GM10248 (cell line): Measurements from ENCODE around the gene KRT78.
"Not testable (repeated sequence)": the region's sequence is repeated elsewhere in the genome, so short reads cannot be mapped to it uniquely, and the experiment has no call there.

Source experiments
- CTCF ChIA-PET: fragments of 300-600 bp; sonication (Branson Sonifier 250); formaldehyde crosslinking; extraction: SDS; loops from one replicate; lab custom pipeline; 2021; ENCODE audit warnings: antibody characterized with exemption; lab: Yijun Ruan, JAX
- POLR2A ChIA-PET: fragments of 350-650 bp; sonication (Branson Sonifier 250); formaldehyde crosslinking; extraction: SDS; loops from one replicate; lab custom pipeline; 2020; ENCODE audit warnings: antibody characterized with exemption; lab: Yijun Ruan, JAX
- DNase-seq: peaks from one replicate; pipeline ENCODE4 v3.0.0; 2012; ENCODE audit errors: extremely low spot score
- TF ChIP-seq, protein P1 (sequence below): IDR thresholded peaks from 2 replicates; pipeline ENCODE4 v1.5.1; 2012; ENCODE audit warnings: mild to moderate bottlenecking, low read depth; ENCODE audit errors: extremely low read depth, missing control alignments, control extremely low read depth

KRT78 gene

DNA sequence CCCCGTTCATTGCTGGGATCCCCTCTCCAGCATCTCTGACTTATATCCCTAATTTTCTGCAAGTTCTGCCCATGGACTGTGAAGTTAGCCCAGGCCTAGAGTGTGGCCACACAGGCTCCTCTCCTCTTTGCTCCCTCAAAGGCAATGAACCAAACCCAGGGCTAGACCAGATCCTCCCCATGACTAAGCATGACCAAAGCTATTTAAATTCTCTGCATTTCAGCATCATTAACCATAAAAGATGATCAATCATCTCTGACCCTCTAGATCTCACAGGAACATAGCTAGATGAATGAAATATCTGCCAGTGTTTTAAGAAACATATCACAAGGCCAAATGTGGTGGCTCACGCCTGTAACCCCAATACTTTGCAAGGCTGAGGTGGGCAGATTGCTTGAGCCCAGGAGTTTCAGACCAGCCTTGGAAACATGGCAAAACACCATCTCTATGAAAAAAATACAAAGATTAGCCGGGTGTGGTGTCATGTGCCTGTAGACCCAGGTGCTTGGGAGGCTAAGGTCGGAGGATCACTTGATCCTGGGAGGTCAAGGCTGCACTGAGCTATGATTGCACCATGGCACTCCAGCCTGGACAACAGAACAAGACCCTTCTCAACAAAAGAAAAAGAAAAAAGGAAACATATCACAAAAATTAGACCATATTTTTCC is 50.7 kb downstream of the KRT78 start:
- ChIA-PET POLR2A (no interaction called here), CTCF (interaction anchor here (0.7 kb wide), 1 partner anchor 18 kb away, joined by 3 read pairs; no protein-coding TSS in a partner anchor)
- TF ChIP-seq, protein P1, sequence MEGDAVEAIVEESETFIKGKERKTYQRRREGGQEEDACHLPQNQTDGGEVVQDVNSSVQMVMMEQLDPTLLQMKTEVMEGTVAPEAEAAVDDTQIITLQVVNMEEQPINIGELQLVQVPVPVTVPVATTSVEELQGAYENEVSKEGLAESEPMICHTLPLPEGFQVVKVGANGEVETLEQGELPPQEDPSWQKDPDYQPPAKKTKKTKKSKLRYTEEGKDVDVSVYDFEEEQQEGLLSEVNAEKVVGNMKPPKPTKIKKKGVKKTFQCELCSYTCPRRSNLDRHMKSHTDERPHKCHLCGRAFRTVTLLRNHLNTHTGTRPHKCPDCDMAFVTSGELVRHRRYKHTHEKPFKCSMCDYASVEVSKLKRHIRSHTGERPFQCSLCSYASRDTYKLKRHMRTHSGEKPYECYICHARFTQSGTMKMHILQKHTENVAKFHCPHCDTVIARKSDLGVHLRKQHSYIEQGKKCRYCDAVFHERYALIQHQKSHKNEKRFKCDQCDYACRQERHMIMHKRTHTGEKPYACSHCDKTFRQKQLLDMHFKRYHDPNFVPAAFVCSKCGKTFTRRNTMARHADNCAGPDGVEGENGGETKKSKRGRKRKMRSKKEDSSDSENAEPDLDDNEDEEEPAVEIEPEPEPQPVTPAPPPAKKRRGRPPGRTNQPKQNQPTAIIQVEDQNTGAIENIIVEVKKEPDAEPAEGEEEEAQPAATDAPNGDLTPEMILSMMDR = no peak
- no peak for DNase-seq

DNA sequence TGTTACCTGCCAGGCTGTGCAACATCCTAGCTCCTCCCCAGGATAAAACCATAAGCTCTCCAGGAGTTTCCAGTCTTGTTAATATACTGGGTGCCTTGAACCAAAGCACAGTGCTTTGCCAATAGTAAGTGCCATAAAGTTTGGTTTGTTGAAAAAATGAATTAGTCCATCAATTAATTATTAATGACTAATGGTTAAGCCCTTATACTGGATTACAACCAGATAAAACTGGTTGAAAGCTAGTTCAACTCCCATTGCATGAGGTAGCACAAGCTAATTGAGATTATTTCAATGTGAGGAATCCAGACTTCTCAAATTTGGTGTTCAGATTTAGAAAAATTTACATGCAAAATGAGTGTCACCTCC is 51.3 kb downstream of the KRT78 start:
- TF ChIP-seq, protein P1 = no peak
- CTCF ChIA-PET = no interaction called here
- no peak for DNase-seq
- POLR2A ChIA-PET = no interaction called here

DNA sequence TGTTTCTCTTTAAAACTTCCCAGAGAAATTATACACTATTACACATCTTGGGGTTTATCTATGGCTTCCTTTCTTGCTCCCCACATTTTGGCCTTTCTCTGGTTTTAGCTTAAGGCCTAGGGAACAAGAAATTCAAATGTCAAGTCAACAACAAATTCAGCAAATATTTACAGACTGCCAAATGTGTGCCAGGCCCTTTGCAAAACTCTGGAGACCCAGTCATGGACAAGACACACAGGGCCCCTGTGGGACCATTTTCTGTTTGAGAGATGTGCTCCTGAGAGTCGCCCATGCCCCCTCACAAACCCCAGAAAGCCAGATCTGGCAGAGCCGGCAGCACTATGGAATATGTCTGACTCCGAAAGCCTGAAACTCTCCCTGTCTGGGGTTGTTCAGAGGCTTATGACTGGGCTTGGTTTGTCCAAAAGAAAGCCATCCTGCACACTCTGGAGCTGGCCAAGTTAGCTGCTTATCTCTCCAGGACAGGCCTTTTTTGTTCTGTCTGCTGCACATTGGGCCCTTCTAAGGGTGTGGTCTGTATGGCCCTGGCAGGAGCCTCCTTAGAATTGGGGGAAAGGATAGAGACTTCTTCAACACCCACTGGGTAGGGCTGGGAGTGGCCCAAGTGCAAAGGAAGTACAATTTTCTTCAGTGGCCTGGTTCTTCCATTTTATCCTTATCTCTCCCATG is 51.8 kb downstream of the KRT78 start:
- CTCF ChIA-PET = interaction anchor here (1.5 kb wide), 1 partner anchor 11 kb away, joined by 4 read pairs; no protein-coding TSS in a partner anchor
- POLR2A ChIA-PET = no interaction called here
- DNase-seq = no peak
- TF ChIP-seq, protein P1 = no peak

DNA sequence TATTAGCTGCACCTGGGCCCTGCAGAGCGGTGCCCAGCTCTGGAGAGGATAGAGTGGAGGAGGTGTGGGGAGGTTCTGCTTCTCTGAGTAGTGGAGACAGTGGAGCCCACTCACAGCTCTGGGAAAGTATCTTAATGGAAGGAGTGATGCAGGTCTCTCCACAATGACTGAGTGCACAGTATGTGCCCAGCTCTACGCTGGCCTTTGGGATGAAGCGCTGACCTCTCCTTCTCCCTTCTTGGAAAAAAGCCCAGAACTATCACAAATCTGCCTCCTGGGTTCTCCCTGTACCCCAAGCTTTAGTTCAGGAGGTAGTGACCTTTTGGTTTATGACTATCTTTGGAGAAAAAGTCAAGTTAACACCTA is 52.4 kb downstream of the KRT78 start:
- TF ChIP-seq, protein P1 = no peak
- ChIA-PET POLR2A (no interaction called here), CTCF (interaction anchor here (1.5 kb wide), 1 partner anchor 12 kb away, joined by 4 read pairs; no protein-coding TSS in a partner anchor)
- no peak for DNase-seq

DNA sequence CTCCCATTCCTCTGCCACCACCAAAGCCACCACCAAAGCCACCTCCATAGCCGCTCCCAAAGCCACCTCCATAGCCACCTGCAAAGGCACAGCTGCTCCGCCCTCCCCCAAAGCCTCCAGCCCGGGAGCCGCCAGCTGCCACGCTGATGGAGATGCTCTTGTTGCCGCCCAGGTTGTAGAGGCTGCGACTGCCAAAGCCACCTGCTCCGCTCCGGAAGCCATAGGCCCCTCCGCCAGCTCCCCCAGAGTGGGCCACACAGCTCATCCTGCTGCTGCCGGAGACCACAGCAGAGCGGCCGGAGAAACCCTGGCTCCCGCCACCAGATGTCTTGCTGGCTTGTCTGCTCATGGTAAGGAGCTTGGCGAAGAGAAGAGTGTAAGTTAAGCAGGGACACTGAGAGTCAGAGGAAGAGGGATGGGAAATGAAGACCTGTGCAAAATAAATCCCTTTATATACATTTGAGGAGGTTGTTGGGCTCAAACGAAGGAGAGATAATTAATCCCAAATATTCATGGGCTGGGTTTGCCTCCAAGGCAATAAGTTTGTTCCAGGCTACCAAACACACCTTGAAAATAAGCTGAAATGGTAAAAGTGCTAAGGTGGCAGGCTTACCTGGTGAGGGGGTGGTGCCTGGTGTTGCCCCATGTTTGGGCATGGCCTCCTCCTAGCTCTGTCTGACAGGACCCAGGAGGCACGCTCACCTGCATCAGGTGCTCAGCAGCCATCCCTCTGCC is 52.9 kb downstream of the KRT78 start, which contains the start of gene KRT3:
Gene KRT3, minus strand, starts transcription at position 424 of the 735 bp plus-strand sequence. Its CDS starts 75 bp downstream, at position 349.
- POLR2A ChIA-PET = no interaction called here
- DNase-seq = no peak
- CTCF ChIA-PET = interaction anchor here (1.5 kb wide), 1 partner anchor 12 kb away, joined by 4 read pairs; no protein-coding TSS in a partner anchor
- TF ChIP-seq, protein P1 = no peak

DNA sequence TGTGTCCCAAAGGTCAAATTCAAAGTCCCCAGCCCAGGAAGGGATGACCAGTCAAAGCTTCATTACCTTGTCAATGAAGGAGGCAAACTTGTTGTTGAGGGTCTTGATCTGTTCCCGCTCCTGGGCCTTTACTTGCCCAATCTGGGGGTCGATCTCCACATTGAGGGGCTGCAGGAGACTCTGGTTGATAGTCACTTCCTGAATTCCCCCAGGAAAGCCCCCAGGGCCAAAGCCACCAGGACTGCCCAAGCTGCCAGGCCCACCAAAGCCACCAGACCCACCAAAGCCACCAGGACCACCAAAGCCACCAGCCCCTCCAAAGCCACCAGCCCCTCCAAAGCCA is 53.5 kb downstream of the KRT78 start:
- DNase-seq, CTCF ChIA-PET, POLR2A ChIA-PET: not testable (repeated sequence)
